Vagina (tissue), 2 donors: Measurements from ENCODE around the gene BTK. TPM values are rescaled to one million over a fixed set of nuclear protein-coding genes. Genes with fewer than 3 reads are reported as not detected.

Experiments used
- DNase-seq, 2 donors: peaks; one replicate each; pipeline ENCODE4 v3.0.0-alpha.2; 2017; ENCODE audit errors: extremely low spot score in 2 of 2
- H3K27ac ChIP-seq: fragments of 200-600 bp; sonication (generic); one replicate; pipeline ENCODE4 v1.5.1; 2019
- H3K27me3 ChIP-seq: fragments of 200-600 bp; sonication (generic); one replicate; pipeline ENCODE4 v1.5.1; 2019
- H3K36me3 ChIP-seq, 2 donors: fragments of 200-600 bp; sonication (generic); one replicate each; pipeline ENCODE4 v1.5.1; 2017 to 2019
- H3K4me1 ChIP-seq: fragments of 200-600 bp; sonication (generic); one replicate; pipeline ENCODE4 v1.5.1; 2019
- H3K4me3 ChIP-seq, 2 donors: fragments of 200-600 bp; sonication (generic); 1 replicate in 1 of 2; 2 replicates in 1 of 2; pipeline ENCODE4 v1.5.1; 2016 to 2019
- H3K9me3 ChIP-seq: fragments of 200-600 bp; sonication (generic); one replicate; pipeline ENCODE4 v1.5.1; 2019
- CTCF ChIP-seq, 3 experiments: fragments of 450-650 bp in 2 of 3; fragments of 200-600 bp in 1 of 3; sonication (generic) in 1 of 3; IDR thresholded peaks; one replicate each; pipeline ENCODE4 v1.5.1; 2017 to 2019; ENCODE audit warnings: antibody characterized with exemption in 3 of 3, mild to moderate bottlenecking in 2 of 3, moderate library complexity in 2 of 3
- POLR2A ChIP-seq, 2 donors: fragments of 450-650 bp; IDR thresholded peaks; one replicate each; pipeline ENCODE4 v1.6.1; 2017; ENCODE audit warnings: antibody characterized with exemption in 2 of 2, mild to moderate bottlenecking in 2 of 2, moderate library complexity in 2 of 2
- POLR2AphosphoS5 ChIP-seq, 2 donors: sonication (generic); formaldehyde crosslinking; IDR thresholded peaks; one replicate each; pipeline ENCODE4 v1.9.0; 2017; ENCODE audit warnings: antibody characterized with exemption in 2 of 2, mild to moderate bottlenecking in 2 of 2, low read depth in 1 of 2; ENCODE audit not compliant: insufficient read depth in 1 of 2
- intact Hi-C: fragments of 100-400 bp; cut with DNase I; formaldehyde crosslinking; loops from one replicate; pipeline ENCODE4 v1.15.1; 2023
- total RNA-seq: library from RNA; depleted of rRNA; stranded (reverse); fragments of >200 nt; gene quantifications from one replicate; pipeline ENCODE4 v1.2.3, GENCODE V29; 2016

Gene BTK
- total RNA-seq, 1 donor from 2014 or later = 4.4 TPM

- no peak for DNase-seq
- intact Hi-C loops = loop anchor here (10.0 kb wide), 1 partner anchor 137 kb away; the partner anchor contains the start of gene ARMCX1
- peak overlapping the region; percentile 92 for H3K27ac ChIP-seq
- peaks cover 15% of the 10 kb centered on the region for H3K4me1 ChIP-seq
- no peaks in the 10 kb centered on the region for H3K36me3 ChIP-seq
- peak overlapping the region; percentile 42 to 58 for H3K4me3 ChIP-seq
- H3K27me3 ChIP-seq = no peaks in the 10 kb centered on the region
- TF ChIP-seq CTCF (IDR thresholded peaks at IDR 0.05) (no peak), POLR2AphosphoS5 (IDR thresholded peaks at IDR 0.05; ENCODE audit: insufficient read depth in 1 of 2, low read depth in 1 of 2) (peak; percentile 33 to 63), POLR2A (IDR thresholded peaks at IDR 0.05) (peak in 1 of 2 donors; percentile 9)
- H3K9me3 ChIP-seq = no peaks in the 10 kb centered on the region
Measured at GRCh38 chrX:101417981-101418841, 32.2 kb upstream of the BTK start.

DNA sequence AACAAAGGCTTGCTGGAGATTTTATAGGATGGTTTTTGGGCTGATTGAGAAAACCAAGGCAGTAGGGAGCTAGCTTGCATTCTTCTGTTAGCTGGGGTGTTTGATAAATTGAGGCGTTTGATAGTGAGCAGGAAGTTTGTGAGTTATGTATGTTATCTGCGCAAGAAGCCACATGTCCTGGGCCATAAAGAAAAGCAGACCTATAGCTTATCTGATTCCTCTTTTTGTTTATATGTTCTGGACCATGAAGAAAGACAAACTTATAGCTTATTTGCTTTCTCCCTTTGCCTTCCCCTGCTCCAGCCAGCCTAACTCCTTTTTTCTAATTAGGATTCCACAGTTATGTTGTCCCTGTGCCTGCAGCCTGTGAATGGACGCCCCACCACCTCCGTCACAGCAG, 31.2 kb upstream of the BTK start:
- TF ChIP-seq POLR2A (IDR thresholded peaks at IDR 0.05) (no peak), CTCF (IDR thresholded peaks at IDR 0.05) (no peak), POLR2AphosphoS5 (IDR thresholded peaks at IDR 0.05; ENCODE audit: insufficient read depth in 1 of 2, low read depth in 1 of 2) (no peak)
- Histone ChIP-seq H3K36me3 (no peaks in the 10 kb centered on the region), H3K4me3 (peak overlapping the region in 1 of 2 donors; percentile 42), H3K4me1 (peaks cover 15% of the 10 kb centered on the region), H3K9me3 (no peaks in the 10 kb centered on the region), H3K27me3 (no peaks in the 10 kb centered on the region), H3K27ac (peak overlapping the region; percentile 92)
- DNase-seq = no peak
- intact Hi-C loops = loop anchor here (10.0 kb wide), 1 partner anchor 138 kb away; the partner anchor contains the start of gene ARMCX1

- DNase-seq = no peak
- no peaks in the 10 kb centered on the region for H3K9me3 ChIP-seq
- TF ChIP-seq POLR2A (IDR thresholded peaks at IDR 0.05) (no peak), CTCF (IDR thresholded peaks at IDR 0.05) (no peak), POLR2AphosphoS5 (IDR thresholded peaks at IDR 0.05; ENCODE audit: insufficient read depth in 1 of 2, low read depth in 1 of 2) (no peak)
- H3K36me3 ChIP-seq = no peaks in the 10 kb centered on the region
- no peaks in the 10 kb centered on the region for H3K27me3 ChIP-seq
- peaks cover 15% of the 10 kb centered on the region for H3K4me1 ChIP-seq
- no peak overlapping the region for H3K4me3 ChIP-seq
- intact Hi-C loops = loop anchor here (10.0 kb wide), 1 partner anchor 138 kb away; the partner anchor contains the start of gene ARMCX1
- peak overlapping the region; percentile 92 for H3K27ac ChIP-seq
Measured at GRCh38 chrX:101416691-101417090, 30.7 kb upstream of the BTK start.

DNA sequence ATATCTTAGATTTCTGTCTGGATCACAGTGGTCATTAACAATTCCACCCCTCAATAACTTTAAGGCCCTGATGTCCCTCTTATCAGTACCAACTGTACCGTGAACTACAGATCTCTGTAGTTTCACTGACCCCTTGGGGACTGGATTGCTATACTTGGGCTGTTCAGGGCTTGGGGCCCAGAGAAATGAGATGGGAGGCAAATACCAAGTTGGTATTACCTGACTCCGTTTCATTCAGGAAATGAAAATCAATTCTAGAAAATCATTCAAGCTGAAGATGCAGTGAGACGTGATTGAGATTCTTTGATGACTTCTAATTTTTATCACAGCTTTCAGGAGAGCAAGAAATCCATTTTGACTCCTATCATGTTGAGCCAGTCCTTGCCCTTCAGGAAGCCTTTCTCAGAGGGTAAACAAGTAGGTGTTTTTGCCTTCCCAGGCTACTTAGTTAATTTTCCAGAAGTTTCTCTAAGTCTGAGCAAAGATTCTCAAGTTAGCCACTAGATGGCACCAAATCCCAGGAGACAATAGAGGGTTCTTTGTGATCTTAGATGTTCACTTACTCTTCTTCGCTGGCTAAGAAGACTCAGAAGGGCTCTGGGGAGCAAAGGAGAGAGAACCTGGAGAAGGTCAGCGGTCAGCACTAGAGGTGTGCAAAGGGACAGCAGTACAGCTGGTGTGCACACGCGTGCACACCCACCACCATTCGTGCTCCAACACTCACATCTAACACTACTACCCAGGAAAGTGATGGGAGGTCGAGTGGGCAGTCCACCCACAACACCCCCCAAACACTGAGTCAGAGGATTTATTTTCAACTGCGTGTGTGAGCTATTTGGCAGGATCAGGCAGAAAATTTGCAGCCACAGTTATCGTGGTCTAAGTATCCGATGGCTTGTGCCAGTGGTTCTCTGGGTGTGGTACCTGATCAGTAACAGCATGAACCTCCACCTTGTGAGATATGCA, 29.5 kb upstream of the BTK start:
- TF ChIP-seq POLR2A (IDR thresholded peaks at IDR 0.05) (no peak), CTCF (IDR thresholded peaks at IDR 0.05) (peak; percentile 56 to 73 (median 59)), POLR2AphosphoS5 (IDR thresholded peaks at IDR 0.05; ENCODE audit: insufficient read depth in 1 of 2, low read depth in 1 of 2) (peak; percentile 32 to 75)
- intact Hi-C loops = loop anchor here (10.0 kb wide), 1 partner anchor 139 kb away; the partner anchor contains the start of gene ARMCX1
- Histone ChIP-seq H3K27ac (peak overlapping the region; percentile 92), H3K36me3 (no peaks in the 10 kb centered on the region), H3K9me3 (no peaks in the 10 kb centered on the region), H3K27me3 (no peaks in the 10 kb centered on the region), H3K4me3 (no peak overlapping the region), H3K4me1 (peaks cover 20% of the 10 kb centered on the region)
- DNase-seq = no peak
